Measurements from ENCODE around the gene PSMG3.
"Not testable (repeated sequence)": the region's sequence is repeated elsewhere in the genome, so short reads cannot be mapped to it uniquely, and the experiment has no call there.

Gene PSMG3

GRCh38 chr7:1533547-1534329, 36.1 kb downstream of the PSMG3 start:
- DNase-seq (ENCODE audit: low spot score) = no peak

- no peak for DNase-seq (ENCODE audit: low spot score)
These were observed 36.6 kb downstream of the PSMG3 start for GRCh38 chr7:1533255-1533546.

GRCh38 chr7:1532456-1533254, 37.2 kb downstream of the PSMG3 start:
- DNase-seq (ENCODE audit: low spot score) = no peak

- no peak for DNase-seq (ENCODE audit: low spot score)
These were observed 37.8 kb downstream of the PSMG3 start for GRCh38 chr7:1531979-1532455.

- DNase-seq (ENCODE audit: low spot score) = no peak
These were observed 38.4 kb downstream of the PSMG3 start for GRCh38 chr7:1531263-1531978.

- no peak for DNase-seq (ENCODE audit: low spot score)
These were observed 38.9 kb downstream of the PSMG3 start for GRCh38 chr7:1530946-1531262.

- no peak for DNase-seq (ENCODE audit: low spot score)
These were observed 40.3 kb downstream of the PSMG3 start for GRCh38 chr7:1529383-1530116.

- no peak for DNase-seq (ENCODE audit: low spot score)
These were observed 43.5 kb downstream of the PSMG3 start for GRCh38 chr7:1526271-1526754.

GRCh38 chr7:1525409-1525808, 44.4 kb downstream of the PSMG3 start:
- DNase-seq (ENCODE audit: low spot score) = no peak

- no peak for DNase-seq (ENCODE audit: low spot score)
These were observed 46.0 kb downstream of the PSMG3 start for GRCh38 chr7:1523844-1524243.

GRCh38 chr7:1523208-1523607, 46.6 kb downstream of the PSMG3 start:
- DNase-seq (ENCODE audit: low spot score) = no peak

GRCh38 chr7:1521456-1521855, 48.4 kb downstream of the PSMG3 start:
- no peak for DNase-seq (ENCODE audit: low spot score)

- no peak for DNase-seq (ENCODE audit: low spot score)
These were observed 49.1 kb downstream of the PSMG3 start for GRCh38 chr7:1520539-1521234.

- not testable (repeated sequence) for DNase-seq (ENCODE audit: low spot score)
These were observed 50.4 kb downstream of the PSMG3 start for GRCh38 chr7:1519322-1519922.
